ENCODE data around the gene NCKAP5. TPM values are rescaled to one million over a fixed set of nuclear protein-coding genes. Genes with fewer than 3 reads are reported as not detected.

Gene NCKAP5
- total RNA-seq, 2 donors from 2014 or later = not detected

DNA sequence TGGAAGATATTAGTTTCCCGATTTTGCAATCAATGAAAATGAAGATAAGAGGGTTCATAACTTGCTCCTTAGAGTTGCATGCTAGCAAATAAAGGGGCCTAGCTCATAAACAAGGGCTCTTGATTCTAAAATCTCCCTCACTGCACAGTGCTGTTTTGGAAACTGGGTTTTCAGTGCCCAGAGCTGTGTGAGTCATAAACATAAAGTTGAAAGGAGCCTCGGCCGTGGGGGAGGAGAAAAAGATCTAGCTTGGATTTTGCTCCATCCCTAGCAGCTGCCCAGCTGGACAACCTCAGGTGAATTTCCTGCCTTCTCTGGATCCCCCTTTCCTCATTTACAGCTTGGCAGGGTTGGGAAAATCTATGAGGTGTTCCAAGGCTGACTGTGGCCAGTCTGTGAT lies 940.7 kb downstream of the NCKAP5 start:
- no peak overlapping the region for H3K4me3 Mint-ChIP-seq
- H3K36me3 Mint-ChIP-seq (ENCODE audit: low read depth) = no peaks in the 10 kb centered on the region
- H3K27ac Mint-ChIP-seq = no peak overlapping the region
- no peak for DNase-seq
- no peaks in the 10 kb centered on the region for H3K4me1 Mint-ChIP-seq
- H3K27me3 Mint-ChIP-seq = no peaks in the 10 kb centered on the region
- no peak for ATAC-seq
- H3K9me3 ChIP-seq (ENCODE audit: control insufficient read depth, low read length, poor library complexity, severe bottlenecking) = peaks cover 2% of the 10 kb centered on the region

DNA sequence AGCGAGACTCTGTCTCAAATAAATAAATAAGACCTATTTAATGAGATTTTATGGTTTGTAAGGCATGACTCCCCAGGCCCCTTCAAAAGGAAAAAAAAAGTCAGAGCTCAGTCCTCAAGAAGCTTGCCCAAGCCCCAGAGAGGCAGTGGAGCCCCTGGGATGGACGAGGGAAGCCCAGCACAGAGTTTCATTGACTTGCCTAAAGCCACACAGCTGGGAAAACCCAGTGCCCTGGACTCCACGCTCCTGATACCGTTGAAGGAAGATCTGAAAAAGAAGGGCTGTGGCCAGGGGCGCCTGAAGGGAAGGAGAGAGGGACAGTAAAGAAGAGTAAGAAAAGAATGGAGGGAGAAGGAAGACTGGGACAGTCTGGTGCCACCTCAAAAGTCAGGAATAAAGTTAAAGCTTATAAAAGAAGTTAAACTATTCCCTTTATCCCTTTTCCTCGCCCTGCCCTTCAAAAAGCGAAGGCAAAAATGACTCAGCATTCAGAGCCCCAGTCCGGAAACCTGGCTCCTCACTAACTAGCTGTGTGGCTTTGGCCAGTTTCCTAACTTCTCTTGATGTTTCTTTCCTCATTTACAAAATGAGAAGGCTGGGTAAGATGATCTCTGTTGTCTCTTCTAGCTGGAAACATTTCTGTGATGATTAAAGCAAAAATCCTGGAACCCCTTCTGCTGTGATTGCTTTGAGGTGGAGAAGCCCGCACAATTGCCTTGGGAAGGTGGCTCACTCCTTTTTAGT lies 945.0 kb downstream of the NCKAP5 start:
- no peaks in the 10 kb centered on the region for H3K27me3 Mint-ChIP-seq
- no peaks in the 10 kb centered on the region for H3K36me3 Mint-ChIP-seq (ENCODE audit: low read depth)
- H3K4me1 Mint-ChIP-seq = no peaks in the 10 kb centered on the region
- ATAC-seq = no peak
- no peak overlapping the region for H3K27ac Mint-ChIP-seq
- no peak overlapping the region for H3K4me3 Mint-ChIP-seq
- no peak for DNase-seq
- H3K9me3 ChIP-seq (ENCODE audit: control insufficient read depth, low read length, poor library complexity, severe bottlenecking) = no peaks in the 10 kb centered on the region

Measured in T-helper 17 cell (primary cell).